ENCODE measurements around the gene ZNF583. TPM values are rescaled to one million over a fixed set of nuclear protein-coding genes. Genes with fewer than 3 reads are reported as not detected.

The ZNF583 gene
- polyA plus RNA-seq, 1 of the 3 experiments (the other 2 are of a cell fraction) = 1.9 TPM

DNA sequence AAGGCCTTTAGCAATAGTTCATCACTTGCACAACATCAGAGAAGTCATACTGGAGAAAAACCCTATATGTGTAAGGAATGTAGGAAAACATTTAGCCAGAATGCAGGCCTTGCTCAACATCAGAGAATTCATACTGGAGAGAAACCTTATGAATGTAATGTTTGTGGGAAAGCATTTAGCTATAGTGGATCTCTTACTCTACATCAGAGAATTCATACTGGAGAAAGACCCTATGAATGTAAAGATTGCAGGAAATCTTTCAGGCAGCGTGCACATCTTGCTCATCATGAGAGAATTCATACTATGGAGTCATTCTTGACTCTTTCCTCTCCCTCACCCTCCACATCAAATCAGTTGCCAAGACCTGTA, 19.8 kb downstream of the ZNF583 start (continued):
- TF ChIP-seq, protein P1, sequence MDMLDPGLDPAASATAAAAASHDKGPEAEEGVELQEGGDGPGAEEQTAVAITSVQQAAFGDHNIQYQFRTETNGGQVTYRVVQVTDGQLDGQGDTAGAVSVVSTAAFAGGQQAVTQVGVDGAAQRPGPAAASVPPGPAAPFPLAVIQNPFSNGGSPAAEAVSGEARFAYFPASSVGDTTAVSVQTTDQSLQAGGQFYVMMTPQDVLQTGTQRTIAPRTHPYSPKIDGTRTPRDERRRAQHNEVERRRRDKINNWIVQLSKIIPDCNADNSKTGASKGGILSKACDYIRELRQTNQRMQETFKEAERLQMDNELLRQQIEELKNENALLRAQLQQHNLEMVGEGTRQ (IDR thresholded peaks at IDR 0.05; ENCODE audit: borderline replicate concordance, low read depth, low read length) = no peak
- no peak for TF ChIP-seq YY1 (IDR thresholded peaks at IDR 0.05; ENCODE audit: low read depth)
- no peak for TF ChIP-seq SIN3A (IDR thresholded peaks at IDR 0.05; ENCODE audit: borderline replicate concordance, low read depth, low read length)
- no peak for TF ChIP-seq SMC3 (IDR thresholded peaks at IDR 0.05; ENCODE audit: low read depth, low read length)
- no peak for TF ChIP-seq GABPA (IDR thresholded peaks at IDR 0.05; ENCODE audit: low read depth)
- TF ChIP-seq TEAD4 (IDR thresholded peaks at IDR 0.05; ENCODE audit: borderline replicate concordance, insufficient read depth) = no peak
- no peak for TF ChIP-seq GATA2 (CRISPR knock-in tag; IDR thresholded peaks at IDR 0.05)
- TF ChIP-seq RCOR1 (IDR thresholded peaks at IDR 0.05; ENCODE audit: low read length) = no peak
- TF ChIP-seq MEF2A (IDR thresholded peaks at IDR 0.05; ENCODE audit: borderline replicate concordance, low read depth) = no peak
- no peak for TF ChIP-seq TCF12 (IDR thresholded peaks at IDR 0.05)

DNA sequence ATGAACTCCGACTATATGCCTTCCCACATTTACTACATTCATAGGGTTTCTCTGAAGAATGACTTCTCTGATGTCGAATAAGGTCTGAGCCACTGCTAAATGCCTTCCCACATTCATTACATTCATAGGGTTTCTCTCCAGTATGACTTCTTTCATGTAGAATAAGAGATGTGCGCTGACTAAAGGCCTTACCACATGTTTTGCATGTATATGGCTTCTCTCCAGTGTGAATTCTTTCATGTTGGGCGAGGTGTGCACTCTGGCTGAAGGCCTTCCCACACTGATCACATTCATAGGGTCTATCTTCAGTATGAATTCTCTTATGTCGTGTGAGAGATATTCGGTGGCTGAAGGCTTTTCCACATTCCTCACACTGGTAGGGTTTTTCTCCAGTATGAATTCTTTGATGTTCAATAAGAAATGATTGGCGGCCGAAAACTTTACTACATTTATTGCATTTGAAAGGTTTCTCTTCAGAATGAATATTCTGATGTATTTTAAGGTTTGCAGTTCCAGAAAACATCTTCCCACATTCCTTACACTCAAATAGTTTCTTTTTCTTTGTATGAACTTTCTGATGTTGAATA, 37.2 kb downstream of the ZNF583 start:
- TF ChIP-seq JUND (IDR thresholded peaks at IDR 0.05) (no peak), POLR2AphosphoS5 (IDR thresholded peaks at IDR 0.05; ENCODE audit: low read depth, low read length) (no peak), RFX5 (IDR thresholded peaks at IDR 0.05; ENCODE audit: low read length) (no peak), TEAD4 (IDR thresholded peaks at IDR 0.05; ENCODE audit: borderline replicate concordance, insufficient read depth) (no peak), SIN3A (IDR thresholded peaks at IDR 0.05; ENCODE audit: borderline replicate concordance, low read depth, low read length) (no peak), FOXM1 (IDR thresholded peaks at IDR 0.05; ENCODE audit: low read depth) (no peak), RXRA (IDR thresholded peaks at IDR 0.05; ENCODE audit: borderline replicate concordance, low read depth) (no peak), NFIC (IDR thresholded peaks at IDR 0.05; ENCODE audit: borderline replicate concordance) (no peak), FOSL2 (IDR thresholded peaks at IDR 0.05; ENCODE audit: borderline replicate concordance, low read depth) (no peak), NRF1 (IDR thresholded peaks at IDR 0.05; ENCODE audit: low read depth, low read length) (no peak), YY1 (IDR thresholded peaks at IDR 0.05; ENCODE audit: low read depth) (no peak), RCOR1 (IDR thresholded peaks at IDR 0.05; ENCODE audit: low read length) (no peak), EP300 (IDR thresholded peaks at IDR 0.05; ENCODE audit: borderline replicate concordance in 1 of 2, low read depth in 1 of 2, low read length in 1 of 2) (no peak), TCF12 (IDR thresholded peaks at IDR 0.05) (no peak), FOXJ3 (CRISPR knock-in tag; IDR thresholded peaks at IDR 0.05) (no peak)
- TF ChIP-seq, protein P2, sequence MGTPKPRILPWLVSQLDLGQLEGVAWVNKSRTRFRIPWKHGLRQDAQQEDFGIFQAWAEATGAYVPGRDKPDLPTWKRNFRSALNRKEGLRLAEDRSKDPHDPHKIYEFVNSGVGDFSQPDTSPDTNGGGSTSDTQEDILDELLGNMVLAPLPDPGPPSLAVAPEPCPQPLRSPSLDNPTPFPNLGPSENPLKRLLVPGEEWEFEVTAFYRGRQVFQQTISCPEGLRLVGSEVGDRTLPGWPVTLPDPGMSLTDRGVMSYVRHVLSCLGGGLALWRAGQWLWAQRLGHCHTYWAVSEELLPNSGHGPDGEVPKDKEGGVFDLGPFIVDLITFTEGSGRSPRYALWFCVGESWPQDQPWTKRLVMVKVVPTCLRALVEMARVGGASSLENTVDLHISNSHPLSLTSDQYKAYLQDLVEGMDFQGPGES (IDR thresholded peaks at IDR 0.05; ENCODE audit: low read depth, low read length) = no peak
- TF ChIP-seq, protein P3, sequence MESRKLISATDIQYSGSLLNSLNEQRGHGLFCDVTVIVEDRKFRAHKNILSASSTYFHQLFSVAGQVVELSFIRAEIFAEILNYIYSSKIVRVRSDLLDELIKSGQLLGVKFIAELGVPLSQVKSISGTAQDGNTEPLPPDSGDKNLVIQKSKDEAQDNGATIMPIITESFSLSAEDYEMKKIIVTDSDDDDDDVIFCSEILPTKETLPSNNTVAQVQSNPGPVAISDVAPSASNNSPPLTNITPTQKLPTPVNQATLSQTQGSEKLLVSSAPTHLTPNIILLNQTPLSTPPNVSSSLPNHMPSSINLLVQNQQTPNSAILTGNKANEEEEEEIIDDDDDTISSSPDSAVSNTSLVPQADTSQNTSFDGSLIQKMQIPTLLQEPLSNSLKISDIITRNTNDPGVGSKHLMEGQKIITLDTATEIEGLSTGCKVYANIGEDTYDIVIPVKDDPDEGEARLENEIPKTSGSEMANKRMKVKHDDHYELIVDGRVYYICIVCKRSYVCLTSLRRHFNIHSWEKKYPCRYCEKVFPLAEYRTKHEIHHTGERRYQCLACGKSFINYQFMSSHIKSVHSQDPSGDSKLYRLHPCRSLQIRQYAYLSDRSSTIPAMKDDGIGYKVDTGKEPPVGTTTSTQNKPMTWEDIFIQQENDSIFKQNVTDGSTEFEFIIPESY (IDR thresholded peaks at IDR 0.05; ENCODE audit: borderline replicate concordance, low read depth) = no peak
- TF ChIP-seq, protein P4, sequence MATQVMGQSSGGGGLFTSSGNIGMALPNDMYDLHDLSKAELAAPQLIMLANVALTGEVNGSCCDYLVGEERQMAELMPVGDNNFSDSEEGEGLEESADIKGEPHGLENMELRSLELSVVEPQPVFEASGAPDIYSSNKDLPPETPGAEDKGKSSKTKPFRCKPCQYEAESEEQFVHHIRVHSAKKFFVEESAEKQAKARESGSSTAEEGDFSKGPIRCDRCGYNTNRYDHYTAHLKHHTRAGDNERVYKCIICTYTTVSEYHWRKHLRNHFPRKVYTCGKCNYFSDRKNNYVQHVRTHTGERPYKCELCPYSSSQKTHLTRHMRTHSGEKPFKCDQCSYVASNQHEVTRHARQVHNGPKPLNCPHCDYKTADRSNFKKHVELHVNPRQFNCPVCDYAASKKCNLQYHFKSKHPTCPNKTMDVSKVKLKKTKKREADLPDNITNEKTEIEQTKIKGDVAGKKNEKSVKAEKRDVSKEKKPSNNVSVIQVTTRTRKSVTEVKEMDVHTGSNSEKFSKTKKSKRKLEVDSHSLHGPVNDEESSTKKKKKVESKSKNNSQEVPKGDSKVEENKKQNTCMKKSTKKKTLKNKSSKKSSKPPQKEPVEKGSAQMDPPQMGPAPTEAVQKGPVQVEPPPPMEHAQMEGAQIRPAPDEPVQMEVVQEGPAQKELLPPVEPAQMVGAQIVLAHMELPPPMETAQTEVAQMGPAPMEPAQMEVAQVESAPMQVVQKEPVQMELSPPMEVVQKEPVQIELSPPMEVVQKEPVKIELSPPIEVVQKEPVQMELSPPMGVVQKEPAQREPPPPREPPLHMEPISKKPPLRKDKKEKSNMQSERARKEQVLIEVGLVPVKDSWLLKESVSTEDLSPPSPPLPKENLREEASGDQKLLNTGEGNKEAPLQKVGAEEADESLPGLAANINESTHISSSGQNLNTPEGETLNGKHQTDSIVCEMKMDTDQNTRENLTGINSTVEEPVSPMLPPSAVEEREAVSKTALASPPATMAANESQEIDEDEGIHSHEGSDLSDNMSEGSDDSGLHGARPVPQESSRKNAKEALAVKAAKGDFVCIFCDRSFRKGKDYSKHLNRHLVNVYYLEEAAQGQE (IDR thresholded peaks at IDR 0.05; ENCODE audit: low read depth, low read length) = no peak
- H3K9me3 ChIP-seq = peaks cover 21% of the 10 kb centered on the region
- no peak overlapping the region for H3K4me2 ChIP-seq
- no peaks in the 10 kb centered on the region for H3K27me3 ChIP-seq (ENCODE audit: insufficient read depth)
- no peaks in the 10 kb centered on the region for H3F3A ChIP-seq (replicated peaks; ENCODE audit: insufficient read depth)
- no peaks in the 10 kb centered on the region for H3K79me2 ChIP-seq (ENCODE audit: insufficient read depth)
- DNase-seq = no peak
- ChIA-PET POLR2A (no interaction called here), CTCF (no interaction called here)
- no peak overlapping the region for H3K9ac ChIP-seq
- H3K9me2 ChIP-seq = no peaks in the 10 kb centered on the region
- peaks cover 14 to 16% of the 10 kb centered on the region in 2 experiments for H3K36me3 ChIP-seq (replicated peaks in 1 of 2; ENCODE audit: control insufficient read depth in 1 of 2, insufficient read depth in 2 of 2, low read length in 1 of 2)
- 75% methylated on average over 8 of the region's 8 CpGs for WGBS (ENCODE audit: low lambda C conversion rate)
- no peak overlapping the region; a peak in 1 of 4 replicates for H3K4me3 ChIP-seq (ENCODE audit: low read depth in 2 of 2, low read length in 1 of 2)
- no peak overlapping the region for H2AFZ ChIP-seq (ENCODE audit: low read depth)
- H4K20me1 ChIP-seq (ENCODE audit: insufficient read depth) = no peaks in the 10 kb centered on the region
- no peak overlapping the region for H3K27ac ChIP-seq (ENCODE audit: low read depth in 2 of 2, low read length in 1 of 2)
- no peaks in the 10 kb centered on the region for H3K4me1 ChIP-seq (ENCODE audit: control insufficient read depth in 1 of 2, insufficient read depth in 2 of 2, low read depth in 1 of 2, low read length in 1 of 2)
